ENCODE data around the gene NCR3LG1.
"Not testable (repeated sequence)": the region's sequence is repeated elsewhere in the genome, so short reads cannot be mapped to it uniquely, and the experiment has no call there.

NCR3LG1 gene

GRCh38 chr11:17418444-17419081, 67.0 kb downstream of the NCR3LG1 start:
- Mint-ChIP-seq H3K9me3 (no peaks in the 10 kb centered on the region), H3K4me3 (no peak overlapping the region), H3K27me3 (ENCODE audit: low read depth) (peaks cover 57% of the 10 kb centered on the region), H3K27ac (no peak overlapping the region), H3K36me3 (ENCODE audit: low read depth) (no peaks in the 10 kb centered on the region), H3K4me1 (peaks cover 6% of the 10 kb centered on the region)
- no peak for TF ChIP-seq CTCF (IDR thresholded peaks at IDR 0.05; ENCODE audit: unreplicated experiment in 3 of 3)

- Mint-ChIP-seq H3K27me3 (ENCODE audit: low read depth) (peaks cover 64% of the 10 kb centered on the region), H3K4me1 (peaks cover 6% of the 10 kb centered on the region), H3K9me3 (no peaks in the 10 kb centered on the region), H3K27ac (no peak overlapping the region), H3K36me3 (ENCODE audit: low read depth) (no peaks in the 10 kb centered on the region), H3K4me3 (no peak overlapping the region)
- no peak for TF ChIP-seq CTCF (IDR thresholded peaks at IDR 0.05; ENCODE audit: unreplicated experiment in 3 of 3)
Measured at GRCh38 chr11:17421781-17422180, 70.2 kb downstream of the NCR3LG1 start.

GRCh38 chr11:17423533-17424310, 72.1 kb downstream of the NCR3LG1 start:
- no peaks in the 10 kb centered on the region for H3K36me3 Mint-ChIP-seq (ENCODE audit: low read depth)
- H3K9me3 Mint-ChIP-seq = no peaks in the 10 kb centered on the region
- H3K27ac Mint-ChIP-seq = no peak overlapping the region
- peaks cover 5% of the 10 kb centered on the region for H3K4me1 Mint-ChIP-seq
- H3K4me3 Mint-ChIP-seq = no peak overlapping the region
- H3K27me3 Mint-ChIP-seq (ENCODE audit: low read depth) = peaks cover 63% of the 10 kb centered on the region
- TF ChIP-seq CTCF (IDR thresholded peaks at IDR 0.05; ENCODE audit: unreplicated experiment in 3 of 3) = no peak

- H3K4me3 Mint-ChIP-seq; H3K27ac Mint-ChIP-seq; H3K36me3 Mint-ChIP-seq (ENCODE audit: low read depth); H3K9me3 Mint-ChIP-seq: not testable (repeated sequence)
- Mint-ChIP-seq H3K27me3 (ENCODE audit: low read depth) (peaks cover 48% of the 10 kb centered on the region), H3K4me1 (peaks cover 19% of the 10 kb centered on the region)
Measured at GRCh38 chr11:17426233-17426632, 74.6 kb downstream of the NCR3LG1 start.

Data from nephron (organoid).